Panc1 (cell line): ENCODE data around the gene PDCD4. TPM values are rescaled to one million over a fixed set of nuclear protein-coding genes. Genes with fewer than 3 reads are reported as not detected.

Experiments used
- ATAC-seq: fragments of 200-7000 bp; cut with Tn5 transposase; 2 replicates; pipeline ENCODE4 v1.9.1; 2020; ENCODE audit warnings: mild to moderate bottlenecking, moderate library complexity
- BruUV-seq: library from RNA; stranded (reverse); fragments of 400-500 nt; replicated peaks from 2 replicates; lab custom pipeline; 2021; lab: Mats Ljungman, UMichigan
- CTCF ChIA-PET: fragments of 300-600 bp; sonication (Branson Sonifier 250); formaldehyde crosslinking; loops from one replicate; lab custom pipeline; 2022; ENCODE audit warnings: antibody characterized with exemption; lab: Charles Lee
- POLR2A ChIA-PET: fragments of 300-600 bp; sonication (Branson Sonifier 250); formaldehyde crosslinking; loops from one replicate; lab custom pipeline; 2022; ENCODE audit warnings: antibody characterized with exemption; lab: Charles Lee
- DNase-seq: peaks from one replicate; pipeline ENCODE4 v3.0.0-alpha.2; 2010; ENCODE audit warnings: low read depth, low spot score
- H3K27ac ChIP-seq: 2 replicates; pipeline ENCODE4 v1.5.1; 2011; ENCODE audit warnings: mild to moderate bottlenecking, low read length, inconsistent platforms
- H3K27me3 ChIP-seq: fragments of 200-500 bp; sonication (Bioruptor generic); 2 replicates; pipeline ENCODE4 v1.6.0; 2014; ENCODE audit warnings: low read length, inconsistent platforms; ENCODE audit not compliant: control insufficient read depth, insufficient read depth
- H3K36me3 ChIP-seq: fragments of 200-500 bp; sonication (Bioruptor generic); 2 replicates; pipeline ENCODE4 v1.5.1; 2014; ENCODE audit warnings: inconsistent platforms, mild to moderate bottlenecking, low read length, moderate library complexity; ENCODE audit not compliant: control insufficient read depth, insufficient read depth
- H3K4me1 ChIP-seq: 2 replicates; pipeline ENCODE4 v1.5.1; 2011; ENCODE audit warnings: inconsistent platforms, mild to moderate bottlenecking, low read length, moderate library complexity; ENCODE audit not compliant: control insufficient read depth, insufficient read depth
- H3K4me3 ChIP-seq, 2 experiments: 2 replicates each; pipeline ENCODE4 v1.5.1; 2011 to 2012; ENCODE audit warnings: low read depth in 2 of 2, low read length in 2 of 2, mild to moderate bottlenecking in 2 of 2, inconsistent platforms in 1 of 2, moderate library complexity in 1 of 2
- H3K9me3 ChIP-seq: fragments of 200-500 bp; sonication (Bioruptor generic); 2 replicates; pipeline ENCODE4 v1.5.1; 2014; ENCODE audit warnings: low read depth, mild to moderate bottlenecking, inconsistent platforms, low read length, moderate library complexity; ENCODE audit not compliant: control insufficient read depth, insufficient read depth
- POLR2AphosphoS5 ChIP-seq: IDR thresholded peaks from 2 replicates; pipeline ENCODE4 v1.6.1; 2012; ENCODE audit warnings: mild to moderate bottlenecking, low read depth, low read length, moderate library complexity
- SIN3A ChIP-seq: IDR thresholded peaks from 2 replicates; pipeline ENCODE4 v1.6.1; 2012; ENCODE audit warnings: low read depth, mild to moderate bottlenecking, low read length, moderate library complexity, borderline replicate concordance; ENCODE audit not compliant: insufficient read depth
- TCF7L2 ChIP-seq: IDR thresholded peaks from 2 replicates; pipeline ENCODE4 v1.6.1; 2011; ENCODE audit warnings: mild to moderate bottlenecking, low read depth, low read length, inconsistent platforms
- in situ Hi-C: cut with HindIII; loops from 2 replicates; pipeline ENCODE4 v1.10.0; 2016; ENCODE audit warnings: low sequenced_read_pairs, low pct_unique_long_range_greater_than_20kb
- intact Hi-C: fragments of 100-400 bp; cut with micrococcal nuclease; formaldehyde crosslinking; loops from one replicate; pipeline ENCODE4 v1.10.0; 2022; ENCODE audit not compliant: unreplicated experiment
- total RNA-seq: library from RNA; stranded (reverse); gene quantifications from one replicate; pipeline ENCODE4 v1.2.1, GENCODE V29; 2021; ENCODE audit not compliant: unreplicated experiment
- TF ChIP-seq, protein P1 (sequence below): fragments of 450-650 bp; IDR thresholded peaks from 2 replicates; pipeline ENCODE4 v1.5.1; 2017; ENCODE audit warnings: mild to moderate bottlenecking
- TF ChIP-seq, protein P2 (sequence below), 2 experiments: IDR thresholded peaks; 2 replicates each; pipeline ENCODE4 v1.6.1; 2011 to 2012; ENCODE audit warnings: low read depth in 2 of 2, control low read depth in 1 of 2, low read length in 1 of 2, mild to moderate bottlenecking in 1 of 2, moderate library complexity in 1 of 2; ENCODE audit not compliant: insufficient read depth in 1 of 2

Gene PDCD4
- total RNA-seq, 1 experiment from 2014 or later, result 33.6 TPM

DNA sequence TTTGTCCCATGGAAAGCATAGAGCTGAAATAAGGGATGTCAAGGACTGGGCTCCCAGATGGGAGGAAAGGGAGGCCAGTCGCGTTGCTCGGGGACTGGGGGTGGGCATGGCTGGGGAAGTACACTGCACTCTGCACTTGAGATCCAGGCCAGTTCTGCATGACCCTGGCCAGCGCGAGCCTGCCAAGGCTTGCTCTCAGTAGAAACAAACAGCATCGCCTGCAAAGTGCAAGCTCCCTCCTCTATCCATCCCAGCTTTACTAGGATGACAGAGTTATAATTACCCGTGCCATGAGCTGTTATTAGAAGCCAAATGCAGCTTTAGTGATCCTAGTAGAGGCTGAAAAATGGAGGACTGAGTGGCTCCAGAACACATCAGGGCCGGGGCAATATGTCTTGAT is 43.9 kb upstream of the PDCD4 start:
- no peak for DNase-seq
- TF ChIP-seq SIN3A (no peak), POLR2AphosphoS5 (no peak), TCF7L2 (no peak)
- TF ChIP-seq, protein P1, sequence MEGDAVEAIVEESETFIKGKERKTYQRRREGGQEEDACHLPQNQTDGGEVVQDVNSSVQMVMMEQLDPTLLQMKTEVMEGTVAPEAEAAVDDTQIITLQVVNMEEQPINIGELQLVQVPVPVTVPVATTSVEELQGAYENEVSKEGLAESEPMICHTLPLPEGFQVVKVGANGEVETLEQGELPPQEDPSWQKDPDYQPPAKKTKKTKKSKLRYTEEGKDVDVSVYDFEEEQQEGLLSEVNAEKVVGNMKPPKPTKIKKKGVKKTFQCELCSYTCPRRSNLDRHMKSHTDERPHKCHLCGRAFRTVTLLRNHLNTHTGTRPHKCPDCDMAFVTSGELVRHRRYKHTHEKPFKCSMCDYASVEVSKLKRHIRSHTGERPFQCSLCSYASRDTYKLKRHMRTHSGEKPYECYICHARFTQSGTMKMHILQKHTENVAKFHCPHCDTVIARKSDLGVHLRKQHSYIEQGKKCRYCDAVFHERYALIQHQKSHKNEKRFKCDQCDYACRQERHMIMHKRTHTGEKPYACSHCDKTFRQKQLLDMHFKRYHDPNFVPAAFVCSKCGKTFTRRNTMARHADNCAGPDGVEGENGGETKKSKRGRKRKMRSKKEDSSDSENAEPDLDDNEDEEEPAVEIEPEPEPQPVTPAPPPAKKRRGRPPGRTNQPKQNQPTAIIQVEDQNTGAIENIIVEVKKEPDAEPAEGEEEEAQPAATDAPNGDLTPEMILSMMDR, result no peak
- TF ChIP-seq, protein P2, sequence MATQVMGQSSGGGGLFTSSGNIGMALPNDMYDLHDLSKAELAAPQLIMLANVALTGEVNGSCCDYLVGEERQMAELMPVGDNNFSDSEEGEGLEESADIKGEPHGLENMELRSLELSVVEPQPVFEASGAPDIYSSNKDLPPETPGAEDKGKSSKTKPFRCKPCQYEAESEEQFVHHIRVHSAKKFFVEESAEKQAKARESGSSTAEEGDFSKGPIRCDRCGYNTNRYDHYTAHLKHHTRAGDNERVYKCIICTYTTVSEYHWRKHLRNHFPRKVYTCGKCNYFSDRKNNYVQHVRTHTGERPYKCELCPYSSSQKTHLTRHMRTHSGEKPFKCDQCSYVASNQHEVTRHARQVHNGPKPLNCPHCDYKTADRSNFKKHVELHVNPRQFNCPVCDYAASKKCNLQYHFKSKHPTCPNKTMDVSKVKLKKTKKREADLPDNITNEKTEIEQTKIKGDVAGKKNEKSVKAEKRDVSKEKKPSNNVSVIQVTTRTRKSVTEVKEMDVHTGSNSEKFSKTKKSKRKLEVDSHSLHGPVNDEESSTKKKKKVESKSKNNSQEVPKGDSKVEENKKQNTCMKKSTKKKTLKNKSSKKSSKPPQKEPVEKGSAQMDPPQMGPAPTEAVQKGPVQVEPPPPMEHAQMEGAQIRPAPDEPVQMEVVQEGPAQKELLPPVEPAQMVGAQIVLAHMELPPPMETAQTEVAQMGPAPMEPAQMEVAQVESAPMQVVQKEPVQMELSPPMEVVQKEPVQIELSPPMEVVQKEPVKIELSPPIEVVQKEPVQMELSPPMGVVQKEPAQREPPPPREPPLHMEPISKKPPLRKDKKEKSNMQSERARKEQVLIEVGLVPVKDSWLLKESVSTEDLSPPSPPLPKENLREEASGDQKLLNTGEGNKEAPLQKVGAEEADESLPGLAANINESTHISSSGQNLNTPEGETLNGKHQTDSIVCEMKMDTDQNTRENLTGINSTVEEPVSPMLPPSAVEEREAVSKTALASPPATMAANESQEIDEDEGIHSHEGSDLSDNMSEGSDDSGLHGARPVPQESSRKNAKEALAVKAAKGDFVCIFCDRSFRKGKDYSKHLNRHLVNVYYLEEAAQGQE (IDR thresholded peaks at IDR 0.05; ENCODE audit: insufficient read depth in 1 of 2, low read depth in 2 of 2, low read length in 1 of 2), result no peak
- H3K4me3 ChIP-seq, result no peak overlapping the region
- POLR2A ChIA-PET, result no interaction called here
- H3K27me3 ChIP-seq, result peaks cover 3% of the 10 kb centered on the region
- in situ Hi-C loops (no loop called here), intact Hi-C loops (no loop called here)
- no peak overlapping the region for H3K27ac ChIP-seq
- H3K9me3 ChIP-seq, result no peaks in the 10 kb centered on the region
- no peaks in the 10 kb centered on the region for H3K36me3 ChIP-seq
- no peaks in the 10 kb centered on the region for H3K4me1 ChIP-seq
- CTCF ChIA-PET, result no interaction called here
- BruUV-seq, result no TSS peak
- 0 out of 2 replicates have a peak, but pooled peaks have one; percentile 32 for ATAC-seq

DNA sequence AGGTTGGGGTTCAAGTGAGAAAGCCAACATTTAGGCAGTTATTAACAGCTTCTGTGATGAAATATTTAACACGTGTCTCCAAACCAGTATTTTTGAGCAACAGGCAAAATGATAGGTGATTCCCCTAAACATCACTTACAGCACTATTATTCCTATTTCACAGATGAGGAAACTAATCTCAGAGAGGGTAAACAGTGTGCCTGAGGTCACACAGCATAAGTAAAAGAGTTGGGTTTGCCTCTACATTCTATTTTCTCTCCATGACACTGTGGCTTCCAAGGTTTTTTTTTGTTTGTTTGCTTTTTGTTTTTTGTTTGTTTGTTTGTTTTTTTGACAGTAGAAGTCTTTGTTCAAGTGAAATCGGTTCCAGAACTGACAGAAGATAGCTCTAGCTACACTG is 43.2 kb upstream of the PDCD4 start:
- no peaks in the 10 kb centered on the region for H3K36me3 ChIP-seq
- no peak overlapping the region for H3K4me3 ChIP-seq
- in situ Hi-C loops, result no loop called here
- ChIA-PET POLR2A (no interaction called here), CTCF (no interaction called here)
- no peak overlapping the region for H3K27ac ChIP-seq
- no peak for TF ChIP-seq POLR2AphosphoS5
- no peak for TF ChIP-seq SIN3A
- TF ChIP-seq, protein P2 (IDR thresholded peaks at IDR 0.05; ENCODE audit: insufficient read depth in 1 of 2, low read depth in 2 of 2, low read length in 1 of 2), result no peak
- no peak for ATAC-seq
- H3K27me3 ChIP-seq, result peaks cover 3% of the 10 kb centered on the region
- H3K9me3 ChIP-seq, result no peaks in the 10 kb centered on the region
- no peak for DNase-seq
- H3K4me1 ChIP-seq, result no peaks in the 10 kb centered on the region
- intact Hi-C loops, result no loop called here
- no TSS peak for BruUV-seq
